PC-3 (cell line): ENCODE data around the gene GFM2. TPM values are rescaled to one million over a fixed set of nuclear protein-coding genes. Genes with fewer than 3 reads are reported as not detected.

Experiments used
- ATAC-seq: fragments of 200-7000 bp; cut with Tn5 transposase; 2 replicates; pipeline ENCODE4 v1.9.1; 2020; ENCODE audit warnings: mild to moderate bottlenecking, moderate library complexity
- BruUV-seq: library from RNA; stranded (reverse); fragments of 400-500 nt; replicated peaks from 2 replicates; lab custom pipeline; 2021; lab: Mats Ljungman, UMichigan
- CTCF ChIA-PET: fragments of 300-600 bp; sonication (Branson Sonifier 250); formaldehyde crosslinking; loops from one replicate; lab custom pipeline; 2022; ENCODE audit warnings: antibody characterized with exemption; lab: Charles Lee
- POLR2A ChIA-PET: fragments of 300-600 bp; sonication (Branson Sonifier 250); formaldehyde crosslinking; loops from one replicate; lab custom pipeline; 2022; ENCODE audit warnings: antibody characterized with exemption; ENCODE audit not compliant: unreplicated experiment; lab: Charles Lee
- DNase-seq: peaks from one replicate; pipeline ENCODE4 v3.0.0-alpha.2; 2015
- H2AFZ ChIP-seq: fragments of 300-600 bp; sonication (generic); 2 replicates; pipeline ENCODE4 v1.6.0; 2016; ENCODE audit warnings: antibody characterized with exemption, low read length
- H3F3A ChIP-seq: fragments of 300-600 bp; sonication (generic); one replicate; pipeline ENCODE4 v1.6.0; 2017; ENCODE audit warnings: antibody characterized with exemption, low read length, control low read depth, mild to moderate bottlenecking; ENCODE audit not compliant: unreplicated experiment
- H3K27ac ChIP-seq: fragments of 300-600 bp; sonication (generic); 2 replicates; pipeline ENCODE4 v1.5.1; 2016; ENCODE audit warnings: mild to moderate bottlenecking, low read length
- H3K27me3 ChIP-seq: fragments of 300-600 bp; sonication (generic); 2 replicates; pipeline ENCODE4 v1.6.1; 2016; ENCODE audit warnings: low read length, mixed read lengths
- H3K36me3 ChIP-seq: fragments of 300-600 bp; sonication (generic); 2 replicates; pipeline ENCODE4 v1.6.1; 2016; ENCODE audit warnings: low read depth, mixed run types, low read length, mixed read lengths
- H3K4me1 ChIP-seq: fragments of 300-600 bp; sonication (generic); 2 replicates; pipeline ENCODE4 v1.5.1; 2016; ENCODE audit warnings: low read length; ENCODE audit not compliant: insufficient read depth
- H3K4me2 ChIP-seq: fragments of 300-600 bp; sonication (generic); 2 replicates; pipeline ENCODE4 v1.6.0; 2016; ENCODE audit warnings: low read length
- H3K4me3 ChIP-seq: fragments of 300-600 bp; sonication (generic); 2 replicates; pipeline ENCODE4 v1.5.1; 2016; ENCODE audit warnings: mild to moderate bottlenecking, low read length, mixed read lengths
- H3K79me2 ChIP-seq: fragments of 300-600 bp; sonication (generic); 2 replicates; pipeline ENCODE4 v1.6.1; 2017; ENCODE audit warnings: low read length, mixed read lengths
- H3K9ac ChIP-seq: fragments of 300-600 bp; sonication (generic); 2 replicates; pipeline ENCODE4 v1.6.0; 2016; ENCODE audit warnings: mild to moderate bottlenecking, low read length
- H3K9me2 ChIP-seq: fragments of 300-600 bp; sonication (generic); replicated peaks from 2 replicates; pipeline ENCODE4 v1.6.1; 2016; ENCODE audit warnings: mixed run types, low read length, mixed read lengths
- H3K9me3 ChIP-seq: fragments of 300-600 bp; sonication (generic); 2 replicates; pipeline ENCODE4 v1.6.1; 2016; ENCODE audit warnings: low read length, mixed read lengths
- H4K20me1 ChIP-seq: fragments of 300-600 bp; sonication (generic); 2 replicates; pipeline ENCODE4 v1.6.1; 2016; ENCODE audit warnings: low read length, mixed read lengths
- EZH2 ChIP-seq: fragments of 300-600 bp; sonication (generic); IDR thresholded peaks from one replicate; pipeline ENCODE4 v1.6.1; 2017; ENCODE audit warnings: antibody characterized with exemption, mild to moderate bottlenecking, low read length; ENCODE audit not compliant: unreplicated experiment
- EZH2phosphoT487 ChIP-seq: fragments of 300-600 bp; sonication (generic); IDR thresholded peaks from 2 replicates; pipeline ENCODE4 v1.6.1; 2018; ENCODE audit warnings: mild to moderate bottlenecking, antibody characterized with exemption, low read length, borderline replicate concordance
- intact Hi-C: fragments of 100-400 bp; cut with micrococcal nuclease; formaldehyde crosslinking; loops from 2 replicates; pipeline ENCODE4 v1.9.0; 2023
- total RNA-seq: library from RNA; depleted of rRNA; stranded (reverse); fragments of >200 nt; gene quantifications from 2 replicates; pipeline ENCODE4 v1.2.3, GENCODE V29; 2014; rRNA removed
- TF ChIP-seq, protein P1 (sequence below): fragments of 300-600 bp; sonication (generic); conservative IDR thresholded peaks from 2 replicates; pipeline ENCODE4 v1.5.1; 2017; ENCODE audit warnings: antibody characterized with exemption, low read depth, mild to moderate bottlenecking, low read length

The GFM2 gene
- total RNA-seq, 1 experiment from 2014 or later: 36.8 TPM

DNA sequence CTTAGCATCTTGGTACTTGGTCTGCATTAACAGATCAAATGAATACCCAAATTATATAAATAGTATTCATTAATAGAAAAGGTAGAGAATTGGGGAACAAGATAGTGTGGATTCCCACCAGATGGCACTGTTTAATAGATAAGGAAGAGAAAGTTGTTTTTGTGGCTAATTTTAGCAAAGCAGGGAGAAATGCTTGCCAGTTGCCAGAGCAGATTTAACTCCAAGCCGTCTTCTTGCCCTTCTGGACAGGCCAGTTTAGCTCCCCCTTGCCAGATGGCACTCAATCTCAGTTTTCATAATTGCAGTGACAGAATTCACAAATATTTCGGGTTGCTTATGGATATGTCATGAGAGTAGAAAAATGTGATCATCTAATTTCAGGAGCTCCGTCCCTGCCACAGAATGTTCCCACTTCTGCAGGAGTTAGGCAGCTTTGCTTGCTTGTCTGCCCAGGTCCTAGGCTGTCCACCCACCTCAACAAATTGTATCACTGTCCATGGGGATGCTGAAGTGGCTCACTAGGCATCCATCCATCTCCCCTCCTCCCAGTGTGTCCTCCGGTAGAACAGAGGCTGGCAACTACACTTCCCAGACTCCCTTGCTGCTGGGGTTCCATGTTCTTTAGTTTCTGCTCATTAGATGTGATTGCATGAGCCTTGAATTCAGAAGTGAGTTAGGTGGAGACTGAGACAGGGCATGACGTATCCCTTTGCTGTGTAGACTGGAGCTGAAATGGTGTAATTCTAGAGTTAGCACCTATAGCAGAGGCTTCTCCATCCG is 93.7 kb downstream of the GFM2 start:
- ChIA-PET CTCF (no interaction called here), POLR2A (no interaction called here)
- TF ChIP-seq EZH2: no peak
- TF ChIP-seq, protein P1, sequence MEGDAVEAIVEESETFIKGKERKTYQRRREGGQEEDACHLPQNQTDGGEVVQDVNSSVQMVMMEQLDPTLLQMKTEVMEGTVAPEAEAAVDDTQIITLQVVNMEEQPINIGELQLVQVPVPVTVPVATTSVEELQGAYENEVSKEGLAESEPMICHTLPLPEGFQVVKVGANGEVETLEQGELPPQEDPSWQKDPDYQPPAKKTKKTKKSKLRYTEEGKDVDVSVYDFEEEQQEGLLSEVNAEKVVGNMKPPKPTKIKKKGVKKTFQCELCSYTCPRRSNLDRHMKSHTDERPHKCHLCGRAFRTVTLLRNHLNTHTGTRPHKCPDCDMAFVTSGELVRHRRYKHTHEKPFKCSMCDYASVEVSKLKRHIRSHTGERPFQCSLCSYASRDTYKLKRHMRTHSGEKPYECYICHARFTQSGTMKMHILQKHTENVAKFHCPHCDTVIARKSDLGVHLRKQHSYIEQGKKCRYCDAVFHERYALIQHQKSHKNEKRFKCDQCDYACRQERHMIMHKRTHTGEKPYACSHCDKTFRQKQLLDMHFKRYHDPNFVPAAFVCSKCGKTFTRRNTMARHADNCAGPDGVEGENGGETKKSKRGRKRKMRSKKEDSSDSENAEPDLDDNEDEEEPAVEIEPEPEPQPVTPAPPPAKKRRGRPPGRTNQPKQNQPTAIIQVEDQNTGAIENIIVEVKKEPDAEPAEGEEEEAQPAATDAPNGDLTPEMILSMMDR: peak; percentile 53
- Histone ChIP-seq H3K27me3 (no peaks in the 10 kb centered on the region), H3K36me3 (no peaks in the 10 kb centered on the region), H3K4me2 (peak overlapping the region; percentile 41), H3K4me1 (no peaks in the 10 kb centered on the region), H3K9me2 (no peaks in the 10 kb centered on the region), H3K9me3 (no peaks in the 10 kb centered on the region), H3K27ac (no peak overlapping the region), H4K20me1 (no peaks in the 10 kb centered on the region), H2AFZ (peak overlapping the region; percentile 50), H3K79me2 (no peaks in the 10 kb centered on the region), H3K9ac (no peak overlapping the region), H3F3A (no peaks in the 10 kb centered on the region), H3K4me3 (no peak overlapping the region)
- BruUV-seq: no TSS peak
- intact Hi-C loops: loop anchor here (1.0 to 10.0 kb wide), 4 partner anchors 229 to 1582 kb away; no protein-coding TSS in a partner anchor
- peak; percentile 64 for ATAC-seq
- DNase-seq: peak; percentile 59

DNA sequence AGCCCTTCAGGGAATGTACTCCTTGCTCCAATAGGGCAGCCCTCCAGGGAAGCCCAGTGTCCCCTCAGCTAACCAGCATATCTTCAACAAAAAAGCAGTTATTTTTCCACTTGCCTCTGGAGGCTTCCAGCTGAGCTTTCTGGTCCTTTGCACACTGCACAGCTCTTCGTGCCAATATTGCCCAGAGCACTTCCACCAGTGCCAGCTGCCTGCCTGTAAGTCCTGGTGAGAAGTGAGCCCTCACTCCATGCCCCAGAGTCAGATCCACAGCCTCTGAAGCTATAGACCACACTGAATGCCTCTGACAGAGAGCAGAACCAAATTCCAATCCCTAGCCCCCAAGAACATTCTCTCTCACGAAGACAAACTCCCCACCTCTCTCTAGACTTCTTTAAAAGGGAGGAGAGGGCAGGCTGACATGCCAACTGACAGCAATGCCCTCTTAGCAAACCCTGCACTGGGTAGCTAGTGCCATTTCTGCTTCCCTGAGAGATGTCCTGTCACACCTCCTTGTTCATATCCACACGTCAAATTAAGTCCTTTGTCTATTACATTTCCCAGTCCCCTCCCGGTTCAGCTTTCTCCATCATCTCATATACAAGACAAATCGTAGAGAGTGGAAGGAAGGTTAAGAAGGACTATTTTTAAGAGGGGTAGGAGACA is 94.6 kb downstream of the GFM2 start:
- DNase-seq: no peak
- no peak overlapping the region for H3K9ac ChIP-seq
- H3K27me3 ChIP-seq: no peaks in the 10 kb centered on the region
- ChIA-PET POLR2A (no interaction called here), CTCF (no interaction called here)
- no peaks in the 10 kb centered on the region for H3K79me2 ChIP-seq
- H3K36me3 ChIP-seq: no peaks in the 10 kb centered on the region
- H3K4me3 ChIP-seq: no peak overlapping the region
- H4K20me1 ChIP-seq: no peaks in the 10 kb centered on the region
- no peak overlapping the region for H2AFZ ChIP-seq
- intact Hi-C loops: loop anchor here (5.0 to 10.0 kb wide), 3 partner anchors 230 to 1582 kb away; no protein-coding TSS in a partner anchor
- no peak overlapping the region for H3K27ac ChIP-seq
- no peaks in the 10 kb centered on the region for H3K9me2 ChIP-seq
- no peaks in the 10 kb centered on the region for H3K9me3 ChIP-seq
- H3K4me1 ChIP-seq: no peaks in the 10 kb centered on the region
- BruUV-seq: no TSS peak
- H3F3A ChIP-seq: no peaks in the 10 kb centered on the region
- no peak for ATAC-seq
- H3K4me2 ChIP-seq: no peak overlapping the region
- TF ChIP-seq, protein P1: no peak
- no peak for TF ChIP-seq EZH2
- no peak for TF ChIP-seq EZH2phosphoT487

Other genes starting within 250 kb of the GFM2 start
- 24.5 TPM in 2 replicates for gene ENC1, start 126.4 kb downstream of the GFM2 start, total RNA-seq
- gene HEXB, start 81.9 kb downstream of the GFM2 start, total RNA-seq: 91.5 and 131 TPM in 2 replicates
- gene NSA2, start 132 bp upstream of the GFM2 start, total RNA-seq: 51.5 and 55.8 TPM in 2 replicates
- gene FAM169A, start 99.3 kb upstream of the GFM2 start, total RNA-seq: 10.6 and 11.2 TPM in 2 replicates